Measurements from ENCODE around the gene P3R3URF.
"Not testable (repeated sequence)": the region's sequence is repeated elsewhere in the genome, so short reads cannot be mapped to it uniquely, and the experiment has no call there.

Gene P3R3URF

DNA sequence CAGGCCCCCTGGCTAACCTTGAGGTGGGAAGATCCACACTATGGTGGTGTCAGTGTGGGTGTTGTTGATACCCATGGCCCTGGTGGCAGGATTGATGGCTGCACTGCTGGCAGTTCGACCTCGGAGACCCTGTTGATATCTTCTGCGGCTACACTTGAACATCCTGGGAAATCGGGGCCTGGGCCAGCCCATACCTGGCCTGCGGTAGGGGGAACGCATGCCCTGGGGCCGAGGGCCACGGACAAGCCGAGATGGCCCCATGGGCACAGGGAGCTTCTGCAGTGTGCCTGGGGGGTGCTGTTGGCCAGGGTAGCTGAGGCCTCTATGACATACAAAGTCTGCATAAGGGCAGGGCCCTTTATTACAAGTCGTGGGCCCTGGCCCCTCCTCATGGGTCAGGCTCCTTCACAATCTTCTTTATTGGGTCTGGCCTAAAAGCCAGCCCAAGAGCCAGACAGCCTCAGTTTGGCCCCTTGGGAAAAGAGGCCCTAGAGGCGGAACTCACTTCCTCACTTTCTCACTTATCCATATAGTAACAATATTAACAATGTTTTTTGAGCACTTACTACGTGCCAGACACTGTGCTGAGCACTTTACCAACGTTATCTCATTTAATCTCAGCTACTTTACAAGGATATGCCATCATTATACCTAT is at the start of gene P3R3URF:
TSS of gene P3R3URF (minus strand) at position 278 of the 655 bp plus-strand sequence. CDS start at position 261, 17 bp downstream.
- DNase-seq, result no peak

DNA sequence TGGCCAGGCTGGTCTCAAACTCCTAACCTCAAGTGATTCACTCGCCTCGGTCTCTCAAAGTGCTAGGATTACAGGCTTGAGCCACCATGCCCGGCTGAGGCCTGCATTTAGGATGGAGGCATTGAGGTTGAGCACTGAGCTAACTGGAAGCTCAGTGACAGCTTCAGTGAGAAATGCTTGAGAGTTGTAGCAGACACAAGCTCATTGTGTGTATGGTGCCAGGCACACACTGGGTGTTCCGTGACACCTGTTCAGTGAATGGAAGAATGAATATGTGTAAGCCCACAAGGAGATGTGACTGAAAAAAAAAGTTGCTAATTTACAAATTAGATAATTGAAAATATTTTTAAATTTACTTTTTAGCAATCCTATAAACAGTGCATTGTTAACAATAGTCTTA is 48.7 kb upstream of the P3R3URF start:
- DNase-seq, result no peak

DNA sequence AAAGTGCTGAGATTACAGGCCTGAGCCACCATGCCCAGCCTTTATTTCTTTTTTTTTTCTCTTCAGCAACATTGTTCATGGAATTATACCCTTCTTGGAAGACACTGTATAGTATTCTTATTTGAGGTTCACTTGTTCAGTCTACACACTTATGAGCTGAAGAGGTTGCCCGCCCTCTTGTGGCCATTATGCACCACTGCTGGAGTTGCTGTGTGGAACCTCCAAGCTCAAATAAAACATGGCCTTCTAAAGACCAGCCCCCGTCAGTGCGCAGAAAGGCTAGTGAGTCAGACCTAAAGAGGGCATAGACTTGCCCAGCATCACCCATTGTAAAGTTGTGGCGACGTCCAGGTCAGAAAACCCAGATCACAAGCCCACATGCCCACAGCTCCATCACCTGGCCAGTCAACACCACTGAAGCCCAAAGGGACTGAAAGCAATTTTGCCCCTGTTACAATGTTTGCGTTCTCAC is 47.2 kb upstream of the P3R3URF start:
- DNase-seq, result peak; percentile 86

DNA sequence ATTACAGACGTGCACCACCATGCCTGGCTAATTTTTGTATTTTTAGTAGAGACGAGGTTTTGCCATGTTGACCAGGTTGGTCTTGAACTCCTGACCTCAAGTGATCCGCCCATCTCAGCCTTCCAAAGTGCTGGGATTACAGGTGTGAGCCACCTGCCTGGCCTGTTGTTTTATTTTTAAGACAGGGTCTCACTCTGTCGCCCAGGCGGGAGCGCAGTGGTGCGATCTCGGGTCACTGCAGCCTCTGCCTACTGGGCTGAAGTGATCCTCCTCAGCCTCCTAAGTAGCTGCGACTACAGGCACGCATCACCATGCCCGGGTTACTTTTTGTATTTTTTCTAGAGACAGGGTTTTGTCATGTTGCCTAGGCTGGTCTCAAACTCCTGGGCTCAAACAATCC is 46.8 kb upstream of the P3R3URF start:
- DNase-seq, result not testable (repeated sequence)

DNA sequence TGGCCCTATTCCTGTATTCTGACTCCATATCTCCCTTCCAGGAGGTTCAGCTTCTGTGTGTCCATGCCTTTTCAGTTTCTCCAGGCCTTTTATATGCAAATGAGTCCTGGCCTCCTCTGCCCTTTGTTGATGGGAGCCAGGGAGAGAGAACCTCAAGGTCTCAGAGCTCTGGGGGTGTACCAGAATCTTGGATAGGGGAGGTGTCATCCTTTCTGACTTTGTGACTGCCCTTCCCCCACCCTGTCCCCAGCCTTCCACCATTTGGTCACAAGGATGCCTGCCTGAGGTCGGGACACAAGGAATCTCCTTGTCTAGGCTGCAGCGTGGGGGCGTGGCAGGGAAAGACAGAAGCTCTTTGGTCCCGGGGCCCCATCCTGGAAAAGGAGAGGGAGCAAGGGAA is 45.5 kb upstream of the P3R3URF start:
- no peak for DNase-seq

DNA sequence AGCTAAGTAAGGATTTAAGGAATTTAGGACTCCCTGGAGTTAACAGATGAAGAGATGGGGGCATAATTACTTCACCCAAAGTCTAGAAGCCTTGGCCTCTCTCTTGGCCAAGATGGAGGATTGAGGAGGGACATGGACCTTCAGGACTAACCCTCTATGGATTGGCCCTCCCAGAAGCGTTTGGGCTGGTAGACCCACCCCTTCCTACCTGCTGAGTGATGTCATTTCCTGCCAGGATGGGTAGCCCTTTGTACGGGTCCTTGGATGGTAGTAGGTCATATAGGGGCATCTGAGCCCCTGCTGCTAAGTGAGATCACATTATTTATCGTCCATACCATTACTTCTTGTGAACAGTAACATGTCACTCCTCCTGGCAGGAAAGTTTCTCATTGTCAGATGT is 44.5 kb upstream of the P3R3URF start:
- DNase-seq, result no peak

DNA sequence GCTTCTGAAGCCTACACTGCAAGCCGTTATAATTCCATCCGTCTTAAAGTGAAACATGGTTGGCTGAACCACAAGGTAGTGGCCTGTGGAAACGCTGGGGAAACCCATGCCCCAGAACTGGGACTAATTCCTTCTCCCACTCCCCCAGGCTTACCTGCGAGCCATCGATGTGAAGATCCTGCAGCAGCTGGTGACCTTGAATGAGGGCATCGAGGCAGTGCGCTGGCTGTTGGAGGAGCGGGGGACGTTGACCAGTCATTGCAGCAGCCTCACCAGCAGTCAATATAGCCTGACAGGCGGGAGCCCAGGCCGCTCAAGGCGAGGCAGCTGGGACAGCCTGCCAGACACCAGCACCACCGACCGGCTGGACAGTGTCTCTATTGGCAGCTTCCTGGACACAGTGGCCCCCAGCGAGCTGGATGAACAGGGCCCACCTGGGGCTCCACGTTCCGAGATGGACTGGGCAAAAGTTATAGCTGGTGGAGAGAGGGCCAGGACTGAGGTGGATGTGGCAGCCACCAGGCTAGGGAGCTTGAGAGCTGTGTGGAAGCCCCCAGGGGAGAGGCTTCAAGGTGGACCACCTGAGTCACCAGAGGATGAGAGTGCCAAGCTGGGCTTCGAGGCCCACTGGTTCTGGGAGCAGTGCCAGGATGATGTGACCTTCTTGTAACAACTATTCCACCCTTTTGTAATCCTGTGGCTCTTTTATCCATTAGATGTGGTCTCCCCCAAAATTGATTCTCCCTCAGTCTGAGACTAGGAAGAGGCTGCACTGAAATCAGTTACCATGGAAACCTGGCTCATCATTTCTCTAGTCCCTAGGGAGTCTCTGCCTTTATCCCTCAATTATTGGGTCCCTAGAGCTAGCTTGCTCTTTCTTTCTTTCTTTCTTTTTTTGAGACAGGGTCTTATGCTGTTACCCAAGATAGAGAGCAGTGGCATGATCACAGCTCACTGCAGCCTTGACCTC is 43.5 kb upstream of the P3R3URF start:
- DNase-seq, result no peak

DNA sequence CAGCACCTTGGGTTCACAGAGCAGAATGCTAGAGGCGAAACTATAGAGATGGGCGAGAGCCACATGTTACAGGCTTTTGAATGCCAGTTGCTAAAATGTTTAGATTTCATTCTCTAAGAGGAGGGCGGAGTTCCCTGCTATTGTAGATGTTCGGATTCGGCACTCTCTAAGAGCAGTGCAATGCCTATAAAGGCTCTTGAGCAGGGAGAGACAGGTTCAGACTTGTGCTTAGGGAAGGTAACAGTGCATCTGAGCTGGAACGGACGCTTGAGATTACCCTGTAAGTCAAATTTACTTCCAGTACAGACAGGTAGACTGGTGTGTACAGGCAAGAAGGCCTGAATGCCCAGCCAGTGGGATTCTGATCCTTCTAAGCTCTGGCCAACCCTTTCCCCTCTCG is 42.2 kb upstream of the P3R3URF start:
- peak; percentile 41 for DNase-seq

DNA sequence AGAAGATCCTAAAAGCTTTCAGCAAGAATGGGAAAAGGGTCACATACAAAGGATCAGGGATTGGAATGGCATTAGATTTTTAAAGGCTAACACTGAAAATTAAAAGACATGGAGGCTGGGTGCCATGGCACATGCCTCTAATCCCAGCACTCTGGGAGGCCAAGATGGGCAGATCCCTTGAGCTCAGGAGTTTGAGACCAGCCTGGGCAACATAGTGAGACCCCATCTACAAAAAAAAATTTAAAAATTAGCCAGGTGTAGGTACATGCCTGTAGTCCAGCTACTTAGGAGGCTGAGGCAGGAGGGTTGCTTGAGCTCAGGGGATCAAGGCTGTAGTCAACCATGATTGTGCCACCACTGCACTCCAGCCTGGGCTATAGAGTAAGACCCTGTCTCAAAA is 39.2 kb upstream of the P3R3URF start:
- DNase-seq, result no peak

DNA sequence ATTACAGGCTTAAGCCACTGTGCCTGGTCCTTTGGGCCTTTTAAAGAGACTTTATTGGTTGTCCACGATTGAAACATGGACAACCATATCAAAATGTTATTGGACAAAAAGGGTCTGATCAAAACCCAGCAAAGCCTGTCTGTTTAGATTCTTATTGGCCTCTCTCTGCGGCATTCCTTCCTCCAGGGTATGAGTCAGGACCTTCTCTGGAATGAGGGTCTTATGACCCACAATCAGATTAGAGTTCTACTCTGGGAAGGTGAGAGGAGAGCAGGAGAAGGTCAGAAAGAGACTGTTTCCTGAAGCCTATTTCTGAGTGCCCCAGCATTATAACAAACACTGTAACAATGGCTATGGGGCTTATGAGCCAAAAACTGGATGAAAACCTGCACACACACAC is 34.8 kb upstream of the P3R3URF start:
- no peak for DNase-seq

DNA sequence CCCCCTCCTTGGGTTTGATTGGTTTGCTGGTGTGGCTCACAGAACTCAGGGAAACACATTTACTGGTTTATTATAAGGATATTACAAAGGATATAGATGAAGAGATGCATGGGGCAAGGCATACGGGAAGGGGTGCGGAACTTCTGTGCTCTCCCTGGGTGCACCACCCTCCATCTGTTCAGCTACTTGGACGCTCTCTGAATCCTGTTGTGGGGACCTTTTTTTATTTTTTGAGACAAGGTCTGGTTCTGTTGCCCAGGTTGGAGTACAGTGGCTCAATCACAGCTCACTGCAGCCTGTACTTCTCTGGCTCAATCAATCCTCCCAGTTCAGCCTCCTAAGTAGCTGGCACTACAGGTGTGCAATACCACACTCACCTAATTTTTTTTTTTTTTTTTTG is 34.3 kb upstream of the P3R3URF start:
- no peak for DNase-seq

DNA sequence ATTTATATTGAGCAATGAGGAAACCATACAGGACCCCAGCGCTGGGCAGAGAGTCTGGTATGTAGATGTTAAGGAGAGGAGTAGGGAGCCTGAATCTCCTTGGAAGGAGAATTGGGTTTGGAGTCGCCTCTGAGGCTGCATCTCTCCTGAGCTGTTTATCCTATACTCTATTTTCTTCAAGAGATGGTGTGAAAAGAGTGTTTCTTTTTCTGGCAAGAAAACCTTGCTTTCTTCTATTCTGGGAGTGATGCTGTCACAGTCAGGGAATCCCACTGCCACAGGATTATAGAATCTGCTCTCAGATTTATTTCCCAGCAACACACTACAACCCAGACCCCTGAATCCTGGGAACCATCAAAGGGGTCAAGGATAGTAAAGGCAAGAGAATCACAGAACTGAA is 30.1 kb upstream of the P3R3URF start:
- no peak for DNase-seq

DNA sequence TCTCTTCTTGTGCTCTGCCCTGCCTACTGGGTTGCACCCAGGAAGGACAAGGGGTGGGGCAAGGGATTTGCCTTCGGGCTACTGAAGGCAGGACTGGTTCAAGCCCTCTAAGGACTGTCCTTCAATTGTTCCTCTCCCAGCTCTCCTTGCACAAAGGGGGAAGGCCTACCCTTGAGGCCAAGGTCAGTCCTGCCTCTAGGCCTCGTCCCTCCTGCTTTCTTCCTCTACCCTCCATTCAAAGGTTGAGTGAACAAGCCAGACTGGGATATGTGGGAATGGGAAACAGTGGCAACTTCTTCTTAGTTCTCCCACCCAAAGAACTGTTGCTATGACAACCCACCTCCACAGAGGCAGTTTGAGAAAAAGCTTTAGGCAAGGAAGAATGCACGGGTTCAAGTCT is 29.5 kb upstream of the P3R3URF start:
- DNase-seq, result no peak

DNA sequence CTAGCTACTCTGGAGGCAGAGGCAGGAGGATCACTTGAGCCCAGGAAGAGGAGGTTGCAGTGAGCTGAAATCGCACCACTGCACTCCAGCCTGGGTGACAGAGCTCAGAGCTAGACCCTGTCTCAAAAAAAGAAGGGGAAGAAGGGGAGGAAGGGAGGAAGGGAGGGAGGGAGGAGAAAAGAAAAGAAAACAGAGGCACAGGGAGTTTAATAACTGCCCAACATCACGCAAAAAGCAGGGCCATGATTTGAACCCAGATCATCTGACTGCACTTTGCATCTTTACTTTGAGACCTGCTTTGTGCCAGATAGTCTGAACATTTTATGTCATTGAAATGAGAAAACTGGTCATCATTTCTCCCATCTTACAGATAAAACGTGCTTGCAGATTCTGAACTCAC is 28.9 kb upstream of the P3R3URF start:
- DNase-seq, result no peak

DNA sequence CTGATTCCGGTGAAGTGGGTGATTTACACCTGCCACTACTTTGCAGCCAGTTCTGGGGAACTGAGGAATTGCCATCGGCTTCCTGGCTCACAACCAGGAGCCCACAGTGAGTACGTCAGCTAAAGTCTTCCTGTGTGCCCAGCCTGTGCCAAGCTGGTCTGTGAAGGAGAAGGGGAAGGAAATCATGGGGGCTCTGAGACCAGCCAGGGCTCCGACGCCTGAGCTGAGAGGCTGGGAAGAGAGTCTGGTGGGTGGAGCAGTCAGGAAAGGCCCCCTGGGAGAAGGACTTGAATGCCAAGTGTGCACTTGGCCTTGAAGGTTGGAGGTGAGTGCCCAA is 28.1 kb upstream of the P3R3URF start:
- DNase-seq, result no peak

DNA sequence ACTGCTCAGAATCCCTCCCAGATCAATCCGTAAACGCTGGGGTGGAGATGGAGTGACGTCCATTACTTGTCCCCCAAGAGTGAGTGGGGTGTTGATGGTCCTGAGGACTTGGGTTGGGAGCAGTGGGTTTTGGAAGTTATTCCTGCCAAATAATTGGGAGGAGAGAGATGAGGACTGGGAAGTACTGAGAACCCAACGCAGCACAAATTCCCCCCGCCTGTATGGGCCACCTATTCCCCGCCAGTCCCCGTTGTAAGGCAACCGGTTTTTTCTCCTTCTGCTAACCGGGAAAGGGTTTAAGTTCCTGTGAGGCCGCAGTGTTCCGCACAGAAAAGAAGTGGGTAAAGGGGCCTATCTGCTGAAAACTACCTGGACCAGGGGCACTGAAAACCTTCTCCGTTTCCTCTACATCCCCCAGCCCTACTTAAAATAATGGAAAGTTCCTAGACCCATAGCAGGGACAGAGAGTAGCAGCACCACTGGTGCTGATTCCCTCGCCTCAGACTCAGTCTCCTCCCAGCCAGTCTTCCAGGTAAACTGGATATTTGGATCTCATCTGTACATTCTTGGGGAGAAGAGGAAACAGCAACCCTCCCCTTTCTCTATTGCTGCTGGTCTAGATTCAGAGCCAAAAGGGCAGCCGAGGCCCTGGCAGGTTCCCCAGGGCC is 27.6 kb upstream of the P3R3URF start:
- DNase-seq, result no peak

DNA sequence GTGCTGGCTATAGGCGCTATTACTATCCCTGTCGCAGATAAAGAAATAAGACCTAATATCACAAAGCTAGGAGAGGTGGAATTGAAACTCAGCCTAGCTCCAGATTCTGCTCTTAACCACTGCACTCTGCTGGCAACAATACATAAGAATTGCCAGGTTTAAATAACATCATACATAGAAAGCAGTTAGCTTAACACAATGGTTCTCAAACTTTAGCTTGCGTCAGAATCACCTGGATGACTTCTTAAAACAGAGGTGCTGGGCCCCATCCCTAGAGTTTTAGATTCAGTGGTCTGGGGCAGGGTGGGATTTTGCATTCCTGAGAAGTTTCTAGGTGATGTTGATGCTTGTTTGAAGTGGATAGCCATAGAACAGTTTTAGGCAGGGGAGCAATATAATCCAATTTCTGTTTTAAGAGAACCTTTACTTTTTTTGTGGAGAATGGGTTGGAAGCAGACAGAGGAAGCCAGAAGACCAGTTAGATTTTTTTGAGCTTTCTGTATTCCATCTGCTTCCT is 23.0 kb upstream of the P3R3URF start:
- DNase-seq, result no peak

DNA sequence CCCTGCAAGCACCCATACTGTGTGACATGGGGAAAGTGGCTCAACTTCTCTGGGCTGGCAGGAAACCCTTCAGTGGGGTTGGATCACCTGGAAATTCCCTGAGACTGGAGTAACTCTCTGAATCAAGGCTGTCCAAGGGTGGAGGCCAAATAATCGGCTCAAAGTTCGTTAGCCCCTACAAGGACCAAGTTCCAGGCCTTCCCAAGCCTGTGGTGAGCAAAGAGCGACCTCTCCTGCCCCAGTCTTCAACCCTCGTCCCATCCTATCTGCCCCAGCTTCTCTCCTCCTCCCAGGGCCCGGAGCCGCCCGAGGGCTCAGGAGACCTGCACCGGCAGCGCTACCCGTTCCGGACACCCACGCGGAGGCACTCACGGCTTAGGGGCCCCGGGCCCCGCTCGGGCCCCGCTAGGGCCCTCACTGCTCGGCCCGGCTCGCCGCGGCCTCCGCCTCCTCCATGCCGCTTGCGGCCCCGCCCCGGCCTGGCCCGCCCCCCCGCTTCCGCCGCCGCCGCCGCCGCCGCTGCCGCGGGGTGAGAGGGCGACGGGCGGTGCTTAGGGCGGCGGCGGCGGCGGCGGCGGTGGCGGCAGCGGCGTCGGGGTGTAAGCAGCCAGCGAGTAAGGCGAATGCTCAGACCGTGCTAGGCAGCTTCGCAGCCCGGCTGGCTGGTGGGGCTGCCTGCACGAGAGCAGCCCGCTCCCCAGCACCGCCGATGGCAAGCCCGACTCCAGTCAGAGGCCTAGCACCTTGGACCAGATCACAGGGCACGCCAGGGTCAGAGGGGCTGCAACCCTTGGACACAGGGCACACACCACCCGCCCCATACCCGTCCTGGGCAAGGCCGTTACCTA is 21.9 kb upstream of the P3R3URF start, which contains the start of gene POMGNT1:
TSS of gene POMGNT1 (minus strand) at position 471 of the 848 bp plus-strand sequence. CDS start 613 bp downstream, outside the sequence.
- peak; percentile 79 for DNase-seq

DNA sequence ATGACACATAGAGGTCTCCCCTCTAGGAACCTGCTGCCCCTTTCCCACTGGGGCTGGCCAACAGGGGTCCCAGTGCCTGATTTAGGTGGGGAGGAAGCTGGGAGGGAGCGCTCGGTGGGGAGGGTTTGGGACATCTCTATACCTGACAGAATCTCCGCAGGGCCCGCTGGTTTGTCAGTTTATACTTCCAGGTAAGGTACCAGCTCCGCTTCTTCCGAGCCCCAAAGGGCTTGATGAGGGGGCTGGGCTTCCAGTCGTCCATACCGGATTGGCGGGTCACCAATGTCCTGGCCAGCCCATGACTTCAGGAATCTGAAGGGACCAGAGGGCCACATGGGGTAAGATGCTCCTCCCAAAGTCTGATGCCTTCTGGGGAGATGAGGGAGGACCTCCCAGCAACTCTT is 21.3 kb upstream of the P3R3URF start:
- DNase-seq, result no peak

DNA sequence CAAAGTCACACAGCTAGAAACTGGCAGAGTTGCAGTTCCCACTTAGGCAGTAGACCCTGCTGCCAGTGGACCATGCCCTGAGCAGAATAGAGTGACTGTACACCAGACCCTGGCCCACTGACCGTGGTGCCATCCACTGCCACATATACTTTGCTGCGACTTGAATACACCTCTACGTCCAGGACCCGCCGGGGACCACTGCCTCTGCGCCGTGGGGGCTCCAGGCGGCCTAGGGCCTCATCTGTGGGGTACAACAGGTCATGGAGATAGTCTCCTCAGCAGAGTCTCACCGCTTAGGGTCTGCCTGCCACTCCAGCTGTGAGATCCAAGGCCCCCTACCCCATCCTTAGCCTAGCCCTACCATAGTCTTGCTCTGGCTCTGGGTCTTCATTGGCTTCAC is 20.3 kb upstream of the P3R3URF start:
- no peak for DNase-seq

DNA sequence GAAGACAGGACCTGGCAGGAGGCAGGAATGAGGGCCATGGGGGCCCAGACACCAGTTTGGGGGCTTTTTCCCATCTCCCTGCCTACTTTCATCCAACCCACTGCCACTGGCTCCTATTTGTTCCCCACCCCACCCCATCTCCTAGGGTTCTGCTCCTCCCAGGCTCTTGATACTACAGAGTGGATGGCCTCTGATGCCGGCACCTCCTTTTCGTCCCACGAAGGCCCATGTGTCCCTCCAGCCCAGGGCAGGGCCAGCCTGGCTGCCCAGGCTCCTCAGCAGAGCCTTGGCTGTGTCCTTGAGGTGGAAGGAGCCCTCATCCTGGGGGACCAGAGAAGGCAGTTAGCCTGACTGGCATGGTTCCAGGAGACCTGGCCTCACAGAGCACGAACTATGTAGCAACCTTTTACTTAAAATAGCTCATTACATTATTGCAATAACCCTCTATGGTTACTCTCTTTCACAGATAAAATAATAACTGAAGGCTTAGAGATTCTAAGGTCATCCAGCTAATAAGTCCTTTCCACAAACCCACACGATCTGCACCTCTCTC is 18.4 kb upstream of the P3R3URF start:
- DNase-seq, result no peak

DNA sequence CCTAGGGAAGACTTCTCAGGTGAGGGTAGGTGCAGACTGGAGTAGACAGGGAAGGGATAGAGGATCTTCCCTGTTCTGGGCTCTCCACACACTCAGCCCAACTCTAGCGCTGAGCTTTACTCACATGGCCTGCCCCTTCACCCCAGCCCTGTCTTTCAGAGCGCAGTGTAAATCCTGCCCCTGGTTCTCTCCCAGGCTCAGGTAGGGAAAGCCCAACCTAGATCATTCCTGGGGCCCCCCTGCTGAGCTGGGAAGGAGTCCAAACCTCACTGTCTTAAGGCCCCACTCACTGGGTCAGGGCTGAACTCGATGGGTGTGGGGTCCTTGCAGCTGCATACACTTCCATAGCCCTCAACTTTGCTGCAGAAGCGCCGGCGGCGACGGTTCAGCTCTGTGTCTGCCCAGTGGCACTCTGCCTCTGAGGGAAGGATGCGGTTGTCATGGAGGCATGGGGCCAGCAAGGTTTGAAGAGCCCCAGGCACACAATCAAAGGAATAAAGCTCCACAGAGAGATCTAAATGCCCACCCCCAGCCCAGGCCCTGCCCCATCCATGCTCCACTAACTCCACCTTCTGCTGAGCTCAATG is 17.8 kb upstream of the P3R3URF start:
- DNase-seq, result no peak
